HG03571 (cell line): ENCODE results near the gene KCTD3.

Source experiments
- ATAC-seq: cut with Tn5 transposase; IDR thresholded peaks from one replicate; pipeline ENCODE4 v1.9.1; 2021; ENCODE audit not compliant: unreplicated experiment

KCTD3 gene

GRCh38 chr1:215605011-215605621 is 38.0 kb downstream of the KCTD3 start:
- ATAC-seq: no peak

DNA sequence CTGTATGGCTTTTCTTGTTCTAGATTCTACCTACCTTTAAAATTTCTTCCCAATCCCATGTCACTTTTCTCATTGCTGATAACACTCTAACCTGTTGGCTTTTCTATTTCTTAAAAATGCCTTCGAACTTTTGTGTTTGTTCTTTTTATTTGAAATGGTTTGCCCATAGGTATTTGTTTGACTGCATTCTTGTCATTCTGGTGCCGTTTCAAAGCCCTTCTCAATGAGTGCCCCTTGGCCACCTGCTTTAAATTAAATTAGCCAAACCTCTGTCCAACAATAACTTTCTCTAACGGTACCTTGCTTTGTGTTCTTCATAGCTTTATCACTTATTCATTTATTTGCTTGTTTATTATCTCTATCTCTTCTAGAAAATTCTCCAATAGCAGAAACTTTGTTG is 38.9 kb downstream of the KCTD3 start:
- no peak for ATAC-seq

GRCh38 chr1:215606564-215607168 is 39.6 kb downstream of the KCTD3 start:
- no peak for ATAC-seq

- ATAC-seq: no peak
Observed at GRCh38 chr1:215607412-215607811, 40.3 kb downstream of the KCTD3 start.

DNA sequence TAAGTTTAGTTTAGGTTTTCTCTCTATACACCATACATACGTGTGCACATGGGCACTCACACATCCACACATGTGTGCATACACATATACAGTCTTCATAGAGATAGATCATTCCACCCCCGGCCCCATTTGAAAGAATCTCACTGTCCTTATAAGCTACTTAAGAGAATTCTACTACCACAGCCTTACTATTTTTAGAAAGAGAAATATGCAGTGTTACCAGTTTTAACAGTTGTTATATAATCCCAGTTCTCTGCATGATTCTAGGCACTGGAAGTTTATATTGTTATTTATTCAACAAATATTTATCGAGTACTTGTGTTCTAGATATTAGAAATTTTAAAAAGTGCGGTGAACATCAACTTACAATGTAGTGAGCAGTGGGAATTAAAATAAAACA is 41.5 kb downstream of the KCTD3 start:
- no peak for ATAC-seq

DNA sequence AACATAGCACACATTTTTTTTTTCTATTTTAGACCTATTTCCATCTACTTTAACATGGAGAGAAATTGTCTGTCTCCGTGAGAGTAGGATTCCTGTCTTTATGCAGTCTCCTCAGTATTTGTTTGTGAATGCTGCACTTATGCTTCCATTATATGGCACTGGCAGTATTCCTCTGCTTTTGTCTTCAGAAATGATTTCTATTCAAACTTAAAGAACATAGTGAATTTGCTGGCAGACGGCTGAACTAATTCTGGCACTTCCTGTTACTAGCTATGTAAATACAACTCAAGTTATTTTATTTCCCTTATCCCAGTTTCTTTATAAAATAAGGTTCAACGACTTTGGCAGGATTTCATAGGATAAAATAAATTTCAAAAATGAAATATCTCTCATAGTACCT is 45.3 kb downstream of the KCTD3 start:
- no peak for ATAC-seq

DNA sequence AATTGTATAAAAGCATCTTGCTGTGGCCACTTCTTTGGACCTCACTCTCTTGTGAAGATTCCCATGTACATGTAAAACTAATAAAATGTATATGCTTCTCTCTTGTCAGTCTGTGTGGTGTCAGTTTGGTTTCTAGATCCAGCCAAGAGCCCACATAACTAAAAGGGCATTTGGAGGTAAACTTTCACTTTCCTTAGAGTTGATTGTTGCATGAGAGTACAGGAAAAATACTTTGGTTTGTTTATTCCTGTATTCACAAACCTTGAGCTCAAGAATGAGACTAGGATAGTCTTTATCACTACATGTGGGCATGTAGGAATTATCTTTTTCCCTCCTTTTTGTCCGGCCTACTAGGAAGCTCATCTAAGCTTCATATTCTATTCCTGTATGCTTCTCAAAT is 50.9 kb downstream of the KCTD3 start:
- no peak for ATAC-seq

GRCh38 chr1:215623162-215623561 is 56.1 kb downstream of the KCTD3 start:
- ATAC-seq: no peak

- no peak for ATAC-seq
Observed at GRCh38 chr1:215625949-215626348, 58.8 kb downstream of the KCTD3 start.

GRCh38 chr1:215631040-215631439 is 63.9 kb downstream of the KCTD3 start:
- ATAC-seq: no peak

GRCh38 chr1:215631489-215631888 is 64.4 kb downstream of the KCTD3 start:
- no peak for ATAC-seq

GRCh38 chr1:215635827-215636226 is 68.7 kb downstream of the KCTD3 start:
- ATAC-seq: no peak

- no peak for ATAC-seq
Observed at GRCh38 chr1:215636258-215636965, 69.3 kb downstream of the KCTD3 start.

GRCh38 chr1:215637041-215637573 is 70.0 kb downstream of the KCTD3 start:
- ATAC-seq: no peak

DNA sequence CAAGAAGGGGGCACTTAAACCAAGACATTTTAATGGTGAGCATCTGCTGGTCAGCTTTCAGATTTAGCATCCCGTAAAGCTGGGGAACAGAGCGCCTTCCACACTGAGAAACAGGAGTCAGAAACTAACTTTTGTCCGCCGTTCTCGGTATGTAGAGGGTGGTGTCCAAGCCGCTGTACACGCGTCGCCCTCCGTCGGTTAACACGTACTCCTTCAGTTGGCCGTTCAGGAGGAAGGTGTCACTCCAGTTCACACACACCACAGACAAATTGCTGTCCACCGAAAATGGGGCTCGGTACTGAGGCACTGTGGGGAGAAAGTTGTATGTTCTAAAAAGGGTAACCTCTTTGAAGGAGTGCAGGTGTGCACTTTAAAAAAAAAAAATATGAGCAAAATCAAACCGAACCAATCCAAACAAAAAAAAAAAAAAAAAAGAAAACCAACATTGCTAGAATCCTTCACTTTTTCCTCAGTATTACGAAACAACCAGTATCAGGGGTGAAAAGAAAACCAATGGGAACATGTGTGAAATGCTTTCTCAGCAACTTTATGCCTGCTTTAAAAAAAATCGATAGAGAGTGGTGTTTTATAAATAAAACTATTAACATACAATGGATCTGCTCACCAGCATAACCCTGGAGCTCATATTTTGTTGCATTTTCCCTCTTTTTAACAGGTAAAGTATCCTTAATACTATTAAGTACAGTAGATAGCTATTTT is 73.5 kb downstream of the KCTD3 start:
- no peak for ATAC-seq

- no peak for ATAC-seq
Observed at GRCh38 chr1:215643592-215644321, 76.7 kb downstream of the KCTD3 start.

DNA sequence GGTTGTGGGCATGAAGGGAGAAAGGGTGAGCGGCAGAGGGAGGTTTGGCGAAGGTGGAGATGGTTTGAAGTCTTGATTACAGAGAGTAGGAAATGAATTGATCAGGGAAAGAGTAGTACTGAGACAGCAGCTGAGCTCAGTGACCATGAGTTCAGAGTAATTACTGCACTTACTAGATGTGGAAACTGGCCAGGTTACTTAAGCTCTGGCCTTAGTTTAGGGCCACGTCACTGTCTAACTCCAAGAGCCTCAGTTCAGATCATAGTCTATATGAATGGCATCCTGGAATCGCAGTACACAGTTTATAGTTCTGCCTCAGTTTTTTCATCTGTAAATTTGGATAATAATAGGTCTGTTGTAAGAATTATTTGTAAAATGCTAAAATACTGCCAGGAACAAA is 78.1 kb downstream of the KCTD3 start:
- ATAC-seq: no peak

- no peak for ATAC-seq
Observed at GRCh38 chr1:215645861-215646260, 78.8 kb downstream of the KCTD3 start.

GRCh38 chr1:215647738-215648137 is 80.6 kb downstream of the KCTD3 start:
- no peak for ATAC-seq

- no peak for ATAC-seq
Observed at GRCh38 chr1:215648957-215649356, 81.9 kb downstream of the KCTD3 start.
